GM21526 (cell line): ENCODE results near the gene CFAP58.

Experiments
- ATAC-seq: cut with Tn5 transposase; IDR thresholded peaks from one replicate; pipeline ENCODE4 v1.9.1; 2021; ENCODE audit warnings: moderate library complexity; ENCODE audit not compliant: unreplicated experiment, low FRiP score

CFAP58 gene

GRCh38 chr10:104359811-104360210 lies 6.2 kb downstream of the CFAP58 start:
- ATAC-seq, result no peak

- ATAC-seq, result no peak
Observed at GRCh38 chr10:104367904-104368303, 14.3 kb downstream of the CFAP58 start.

- no peak for ATAC-seq
Observed at GRCh38 chr10:104368381-104368780, 14.7 kb downstream of the CFAP58 start.

- ATAC-seq, result no peak
Observed at GRCh38 chr10:104371753-104372152, 18.1 kb downstream of the CFAP58 start.

- no peak for ATAC-seq
Observed at GRCh38 chr10:104374591-104374990, 21.0 kb downstream of the CFAP58 start.

GRCh38 chr10:104376784-104377300 lies 23.2 kb downstream of the CFAP58 start:
- ATAC-seq, result no peak

GRCh38 chr10:104380336-104380735 lies 26.7 kb downstream of the CFAP58 start:
- no peak for ATAC-seq

GRCh38 chr10:104387130-104387888 lies 33.7 kb downstream of the CFAP58 start:
- ATAC-seq, result no peak

GRCh38 chr10:104388830-104389229 lies 35.2 kb downstream of the CFAP58 start:
- no peak for ATAC-seq

- no peak for ATAC-seq
Observed at GRCh38 chr10:104391150-104391968, 37.7 kb downstream of the CFAP58 start.

GRCh38 chr10:104391969-104392296 lies 38.3 kb downstream of the CFAP58 start:
- no peak for ATAC-seq

- no peak for ATAC-seq
Observed at GRCh38 chr10:104393387-104393786, 39.8 kb downstream of the CFAP58 start.

- no peak for ATAC-seq
Observed at GRCh38 chr10:104396581-104396980, 42.9 kb downstream of the CFAP58 start.

- ATAC-seq, result no peak
Observed at GRCh38 chr10:104403636-104404035, 50.0 kb downstream of the CFAP58 start.

GRCh38 chr10:104406715-104407650 lies 53.4 kb downstream of the CFAP58 start:
- no peak for ATAC-seq

- ATAC-seq, result no peak
Observed at GRCh38 chr10:104413528-104413927, 59.9 kb downstream of the CFAP58 start.

- no peak for ATAC-seq
Observed at GRCh38 chr10:104415526-104416165, 62.0 kb downstream of the CFAP58 start.

GRCh38 chr10:104416851-104417250 lies 63.2 kb downstream of the CFAP58 start:
- ATAC-seq, result no peak

GRCh38 chr10:104417637-104418292 lies 64.1 kb downstream of the CFAP58 start:
- no peak for ATAC-seq

GRCh38 chr10:104424719-104425118 lies 71.1 kb downstream of the CFAP58 start:
- ATAC-seq, result peak; percentile 92
